Measurements from ENCODE around the gene RIOK1.
A peak's percentile ranks its signal among the peaks of the same experiment; 100 is the strongest.
"Not testable (repeated sequence)": the region's sequence is repeated elsewhere in the genome, so short reads cannot be mapped to it uniquely, and the experiment has no call there.

Gene RIOK1

GRCh38 chr6:7441048-7441775 lies 51.6 kb downstream of the RIOK1 start:
- DNase-seq (ENCODE audit: low spot score), result no peak

GRCh38 chr6:7442467-7442866 lies 52.9 kb downstream of the RIOK1 start:
- DNase-seq (ENCODE audit: low spot score), result no peak

GRCh38 chr6:7445101-7445500 lies 55.5 kb downstream of the RIOK1 start:
- no peak for DNase-seq (ENCODE audit: low spot score)

GRCh38 chr6:7445885-7446461 lies 56.4 kb downstream of the RIOK1 start:
- DNase-seq (ENCODE audit: low spot score), result no peak

DNA sequence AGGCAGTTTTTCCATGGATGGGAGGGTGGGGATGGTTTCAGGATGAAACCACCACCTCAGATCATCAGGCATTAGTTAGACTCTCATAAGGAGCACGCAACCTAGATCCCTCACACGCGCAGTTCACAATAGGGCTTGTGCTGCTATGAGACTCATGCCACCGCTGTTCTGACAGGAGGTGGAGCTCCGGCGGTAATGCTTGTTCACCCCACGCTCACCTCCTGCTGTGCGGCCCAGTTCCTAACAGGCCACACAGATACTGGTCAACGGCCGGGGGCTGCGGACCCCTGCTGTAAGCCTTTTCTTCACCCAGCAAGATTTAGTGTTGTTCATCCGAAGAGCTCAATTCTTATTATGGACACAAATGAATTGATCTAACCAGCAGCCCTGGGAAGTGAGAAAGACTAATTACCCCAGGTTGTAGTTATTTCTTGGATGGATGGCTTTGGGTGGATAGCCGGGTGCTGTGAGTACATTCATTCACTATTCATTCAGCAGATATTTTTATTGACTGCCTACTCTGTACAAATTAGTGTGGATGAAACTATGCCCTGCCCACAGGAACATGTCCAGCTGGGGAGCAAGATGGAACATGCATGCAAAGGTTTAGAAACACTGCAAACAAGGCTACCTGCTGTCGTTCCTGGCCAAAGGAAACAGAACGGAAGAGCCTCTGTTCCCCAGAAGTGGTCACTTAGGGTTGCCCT lies 57.2 kb downstream of the RIOK1 start:
- no peak for DNase-seq (ENCODE audit: low spot score)

GRCh38 chr6:7448232-7448631 lies 58.6 kb downstream of the RIOK1 start:
- DNase-seq (ENCODE audit: low spot score), result no peak

DNA sequence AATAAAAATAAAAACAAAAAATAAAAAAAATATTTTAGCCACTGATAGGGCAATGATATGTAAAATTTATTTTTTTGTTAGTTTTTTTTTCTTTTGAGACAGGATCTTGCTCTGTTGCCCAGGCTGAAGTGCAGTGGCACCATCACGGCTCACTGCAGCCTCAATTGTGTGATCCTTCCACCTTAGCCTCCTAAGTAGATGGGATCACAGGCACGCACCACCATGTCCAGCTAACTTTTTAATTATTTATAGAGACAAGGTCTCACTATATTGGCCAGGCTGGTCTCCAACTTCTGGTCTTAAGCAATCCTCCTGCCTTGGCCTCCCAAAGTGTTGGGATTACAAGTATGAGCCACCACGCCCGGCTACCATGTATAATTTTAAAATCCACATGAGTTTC lies 59.4 kb downstream of the RIOK1 start:
- no peak for DNase-seq (ENCODE audit: low spot score)

DNA sequence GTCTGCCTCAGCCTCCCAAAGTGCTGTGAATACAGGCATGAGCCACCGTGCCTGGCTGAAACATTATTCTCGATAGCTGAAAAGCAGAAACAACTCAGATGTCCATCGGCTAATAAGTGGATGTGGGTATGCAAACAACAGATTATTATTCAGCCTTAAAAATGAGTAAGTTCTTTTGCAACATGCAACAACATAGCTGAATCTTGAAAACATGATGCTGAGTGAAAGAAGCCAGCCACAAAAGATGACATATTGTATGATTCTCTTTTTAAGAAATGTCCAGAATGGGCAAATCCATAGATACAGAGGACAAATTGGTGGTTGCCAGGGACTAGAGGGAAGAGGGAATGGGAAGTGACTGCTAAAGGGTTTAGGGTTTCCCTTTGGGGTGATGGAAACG lies 61.7 kb downstream of the RIOK1 start:
- DNase-seq (ENCODE audit: low spot score), result no peak

- DNase-seq (ENCODE audit: low spot score), result no peak
These were observed 63.3 kb downstream of the RIOK1 start for GRCh38 chr6:7452898-7453297.

DNA sequence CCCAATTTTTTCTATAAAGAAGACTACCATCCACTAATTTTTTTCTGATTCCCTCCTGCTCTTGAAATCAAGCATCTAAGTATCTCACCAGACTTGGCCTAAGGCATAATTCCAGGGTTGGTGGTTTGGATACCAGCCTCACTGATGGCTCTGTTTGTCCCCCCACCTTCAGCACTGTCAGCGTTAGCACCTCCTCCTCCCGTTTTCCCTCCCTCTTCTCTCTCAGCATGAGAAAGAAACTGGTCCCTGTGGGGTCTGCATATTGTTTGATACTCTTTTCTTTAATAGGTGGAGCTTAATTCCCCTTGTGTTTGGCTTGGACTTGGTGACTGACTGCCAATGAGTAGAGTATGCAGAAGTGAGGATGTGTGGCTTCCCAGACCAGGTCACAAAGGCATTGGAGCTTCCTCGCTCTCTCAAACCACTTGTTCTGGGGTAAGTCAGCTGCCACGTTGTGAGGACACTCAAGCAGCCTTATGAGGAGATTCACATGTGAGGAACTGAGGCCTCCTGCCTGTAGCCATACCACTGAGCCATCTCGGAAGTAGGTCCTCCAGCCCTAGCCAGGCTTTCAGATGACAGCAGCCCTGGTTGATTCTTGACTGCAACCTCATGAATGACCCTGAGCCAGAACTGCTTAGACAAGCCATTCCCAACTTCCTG lies 65.2 kb downstream of the RIOK1 start:
- DNase-seq (ENCODE audit: low spot score), result no peak

GRCh38 chr6:7456302-7456701 lies 66.7 kb downstream of the RIOK1 start:
- not testable (repeated sequence) for DNase-seq (ENCODE audit: low spot score)

DNA sequence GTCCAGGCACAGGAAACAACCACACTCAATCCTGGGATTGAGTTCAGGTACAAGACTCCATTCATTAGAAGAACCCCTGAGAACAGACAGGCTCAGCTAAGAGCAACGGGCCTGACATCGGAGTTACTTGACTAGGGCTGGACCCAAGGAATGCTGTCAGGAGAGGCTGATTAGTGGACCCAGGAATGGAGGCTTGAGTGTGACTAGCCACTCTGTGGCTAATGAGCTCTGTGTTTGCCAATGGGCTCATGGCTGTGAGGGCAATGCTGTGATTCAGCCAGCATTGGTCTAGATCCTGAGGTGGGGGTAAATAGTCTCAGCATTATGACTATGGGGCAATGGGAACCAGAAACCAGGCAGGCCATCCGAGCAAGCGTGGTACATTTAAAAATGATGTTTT lies 71.8 kb downstream of the RIOK1 start:
- DNase-seq (ENCODE audit: low spot score), result no peak

DNA sequence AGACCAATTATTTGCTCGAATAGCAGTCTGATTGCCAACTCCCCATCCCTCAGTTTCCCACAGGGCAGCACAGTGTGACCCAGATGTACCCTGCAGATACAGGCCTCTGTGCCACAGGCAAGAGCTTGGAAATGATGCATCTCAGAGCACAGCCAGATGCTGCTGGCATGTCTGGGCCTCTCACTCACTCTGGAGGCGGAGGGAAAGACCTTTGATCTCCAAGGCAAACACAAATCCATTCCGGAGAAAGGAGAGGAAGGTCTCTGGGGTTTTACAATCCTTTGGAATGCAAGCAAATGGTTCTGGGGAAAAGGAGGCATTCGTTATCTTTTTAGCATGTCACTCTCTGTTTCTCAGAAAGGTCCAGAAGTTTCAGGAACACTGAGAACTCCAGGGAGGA lies 74.2 kb downstream of the RIOK1 start:
- peak; percentile 70 for DNase-seq (ENCODE audit: low spot score)

DNA sequence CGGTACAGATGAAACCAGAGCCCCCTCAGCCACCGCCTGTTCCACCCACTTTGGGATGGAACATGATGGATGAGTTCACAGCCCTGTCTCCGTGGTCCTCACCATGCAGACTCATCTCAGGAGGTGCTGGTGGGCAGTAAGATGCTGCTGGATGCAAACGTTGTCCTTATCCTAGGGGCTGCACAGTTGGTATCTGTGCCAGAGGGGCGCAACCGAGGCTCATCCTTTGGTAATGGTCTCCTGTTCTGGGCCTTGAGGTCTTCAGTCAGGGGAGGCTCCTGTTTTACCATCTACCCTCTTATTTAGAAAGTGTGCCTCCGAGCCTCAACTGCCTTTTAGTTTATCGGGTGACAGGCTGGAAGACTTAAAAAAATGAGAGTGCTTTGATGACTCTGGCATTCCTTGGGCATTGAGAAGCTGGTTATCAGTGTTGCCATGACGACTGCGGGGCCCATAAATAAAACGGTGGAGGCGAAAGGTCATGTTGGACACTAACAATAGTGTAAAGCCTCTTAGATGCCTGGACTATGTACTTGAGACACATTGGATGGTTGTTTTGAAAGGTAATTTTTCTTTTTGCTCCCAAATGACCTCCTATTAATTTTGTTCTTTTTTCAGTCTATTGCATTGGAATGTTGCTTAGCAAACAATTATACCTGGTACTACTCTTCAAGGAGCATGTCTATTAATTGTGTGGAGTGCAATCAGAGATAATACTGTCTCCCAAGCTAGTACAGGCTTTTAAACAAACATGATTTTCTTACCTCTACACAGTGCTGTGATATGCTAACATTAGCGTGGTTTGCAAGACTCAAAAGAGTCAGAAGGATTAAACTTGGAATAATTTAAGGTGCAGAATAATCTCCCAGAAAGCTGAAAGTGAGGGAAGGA lies 77.6 kb downstream of the RIOK1 start:
- peak; percentile 43 for DNase-seq (ENCODE audit: low spot score)

Data from HuH-7 (cell line).